Hepatocyte (in vitro differentiated cells): Measurements from ENCODE around the gene KCTD17. TPM values are rescaled to one million over a fixed set of nuclear protein-coding genes. Genes with fewer than 3 reads are reported as not detected.

Experiments used
- DNase-seq: peaks from one replicate; pipeline ENCODE4 v3.0.0-alpha.2; 2016; ENCODE audit warnings: low spot score
- H2AFZ ChIP-seq: fragments of 200-600 bp; sonication (generic); 2 replicates; pipeline ENCODE4 v1.6.0; 2016; ENCODE audit warnings: antibody characterized with exemption, mild to moderate bottlenecking
- H3K27ac ChIP-seq: fragments of 200-600 bp; sonication (generic); 2 replicates; pipeline ENCODE4 v1.5.1; 2016; ENCODE audit warnings: mild to moderate bottlenecking
- H3K27me3 ChIP-seq: fragments of 200-600 bp; sonication (generic); 2 replicates; pipeline ENCODE4 v1.6.1; 2016
- H3K36me3 ChIP-seq: fragments of 200-600 bp; sonication (generic); replicated peaks from 2 replicates; pipeline ENCODE4 v1.5.1; 2016; ENCODE audit warnings: low read depth; ENCODE audit not compliant: insufficient read depth
- H3K4me1 ChIP-seq: fragments of 200-600 bp; sonication (generic); 2 replicates; pipeline ENCODE4 v1.5.1; 2016; ENCODE audit warnings: mild to moderate bottlenecking, moderate library complexity; ENCODE audit not compliant: insufficient read depth
- H3K4me2 ChIP-seq: fragments of 200-600 bp; sonication (generic); 2 replicates; pipeline ENCODE4 v1.6.0; 2016
- H3K4me3 ChIP-seq: fragments of 200-600 bp; sonication (generic); 2 replicates; pipeline ENCODE4 v1.5.1; 2016; ENCODE audit warnings: mild to moderate bottlenecking
- H3K79me2 ChIP-seq: fragments of 200-600 bp; sonication (generic); 2 replicates; pipeline ENCODE4 v1.6.0; 2017; ENCODE audit warnings: mild to moderate bottlenecking
- H3K9me2 ChIP-seq: fragments of 200-600 bp; sonication (generic); replicated peaks from 2 replicates; pipeline ENCODE4 v1.6.0; 2017; ENCODE audit warnings: mild to moderate bottlenecking; ENCODE audit not compliant: insufficient read depth
- H3K9me3 ChIP-seq: fragments of 200-600 bp; sonication (generic); 2 replicates; pipeline ENCODE4 v1.5.1; 2016; ENCODE audit warnings: low read depth, mild to moderate bottlenecking
- H4K20me1 ChIP-seq: fragments of 200-600 bp; sonication (generic); 2 replicates; pipeline ENCODE4 v1.6.0; 2016; ENCODE audit warnings: mild to moderate bottlenecking; ENCODE audit not compliant: insufficient read depth, poor library complexity, severe bottlenecking
- CTCF ChIP-seq: fragments of 200-600 bp; sonication (generic); IDR thresholded peaks from 2 replicates; pipeline ENCODE4 v1.5.1; 2016; ENCODE audit warnings: antibody characterized with exemption, mild to moderate bottlenecking; ENCODE audit not compliant: poor library complexity
- EZH2 ChIP-seq: fragments of 200-600 bp; sonication (generic); IDR thresholded peaks from 2 replicates; pipeline ENCODE4 v1.6.1; 2016; ENCODE audit warnings: antibody characterized with exemption, mild to moderate bottlenecking, borderline replicate concordance
- EZH2phosphoT487 ChIP-seq: fragments of 200-600 bp; sonication (generic); IDR thresholded peaks from one replicate; pipeline ENCODE4 v1.6.1; 2018; ENCODE audit warnings: antibody characterized with exemption, mild to moderate bottlenecking, low read depth, moderate library complexity; ENCODE audit not compliant: unreplicated experiment, severe bottlenecking
- WGBS: methylation state at CpG from one replicate; pipeline ENCODE4 v1.1.6; 2016; ENCODE audit warnings: low lambda C conversion rate; ENCODE audit errors: missing lambda C conversion rate; 5-methylcytosine and 5-hydroxymethylcytosine counted together
- polyA plus RNA-seq: library from polyadenylated mRNA; unstranded; fragments of >200 nt; fragmentation: Nextera tagmentation; extraction: Ambion mirVana; gene quantifications from 2 replicates; pipeline ENCODE4 v1.2.1, GENCODE V29; 2016
- total RNA-seq: library from RNA; depleted of rRNA; stranded (reverse); fragments of >200 nt; gene quantifications from 2 replicates; pipeline ENCODE4 v1.2.3, GENCODE V29; 2014

Gene KCTD17
- total and polyA plus RNA-seq, 2 experiments from 2014 or later: 15.2 to 25.4 TPM

GRCh38 chr22:37075046-37075445, 23.5 kb downstream of the KCTD17 start:
- no peak overlapping the region for H3K4me2 ChIP-seq
- 90% methylated on average over 13 of the region's 17 CpGs for WGBS
- H3K4me3 ChIP-seq: no peak overlapping the region
- no peak overlapping the region for H3K27ac ChIP-seq
- no peaks in the 10 kb centered on the region for H3K4me1 ChIP-seq
- H3K36me3 ChIP-seq: no peaks in the 10 kb centered on the region
- H3K9me2 ChIP-seq: no peaks in the 10 kb centered on the region
- H2AFZ ChIP-seq: no peak overlapping the region
- DNase-seq: no peak
- TF ChIP-seq EZH2phosphoT487: no peak
- H3K79me2 ChIP-seq: no peaks in the 10 kb centered on the region
- H3K9me3 ChIP-seq: no peaks in the 10 kb centered on the region
- H3K27me3 ChIP-seq: peaks cover 5% of the 10 kb centered on the region
- H4K20me1 ChIP-seq: no peaks in the 10 kb centered on the region

GRCh38 chr22:37075822-37076433, 24.4 kb downstream of the KCTD17 start:
- Histone ChIP-seq H3K36me3 (no peaks in the 10 kb centered on the region), H3K27ac (no peak overlapping the region), H3K9me2 (no peaks in the 10 kb centered on the region), H4K20me1 (no peaks in the 10 kb centered on the region), H2AFZ (no peak overlapping the region), H3K4me3 (no peak overlapping the region), H3K4me1 (no peaks in the 10 kb centered on the region), H3K27me3 (no peaks in the 10 kb centered on the region), H3K9me3 (no peaks in the 10 kb centered on the region), H3K79me2 (no peaks in the 10 kb centered on the region), H3K4me2 (no peak overlapping the region)
- 83% methylated on average over 9 of the region's 9 CpGs for whole genome bisulfite sequencing
- DNase-seq: no peak
- TF ChIP-seq EZH2phosphoT487 (no peak), EZH2 (no peak), CTCF (no peak)

DNA sequence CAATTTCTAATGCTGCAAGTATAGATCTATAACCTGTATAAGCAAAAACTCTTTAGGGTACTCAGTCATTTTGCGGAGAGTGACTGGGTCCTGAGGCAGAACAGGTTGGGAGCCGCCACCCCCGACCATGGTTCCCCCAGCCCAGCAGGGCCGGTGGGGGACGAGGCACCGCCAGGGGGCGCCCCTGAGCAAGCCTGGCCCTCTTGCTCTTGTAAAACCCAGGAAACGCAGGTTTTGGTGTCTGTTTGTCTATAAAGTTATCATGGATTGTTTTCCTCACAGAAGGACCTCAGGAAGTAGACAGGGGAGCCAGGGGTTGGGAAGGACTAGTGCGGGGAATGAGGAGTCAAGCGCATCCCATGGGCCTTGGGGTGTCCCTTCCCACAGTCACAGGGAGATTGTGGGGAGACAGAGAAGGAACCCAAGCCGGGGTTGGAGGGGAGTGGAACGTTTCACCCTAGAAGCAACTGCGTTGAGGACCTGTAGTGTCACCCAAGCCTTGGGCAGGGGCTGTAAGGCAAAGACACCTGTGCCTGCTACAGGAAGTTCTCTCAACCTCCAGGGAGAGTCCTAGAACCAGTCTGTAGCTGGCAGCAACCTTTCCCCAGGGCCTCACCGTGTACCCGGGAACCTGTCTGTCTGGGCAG, 26.4 kb downstream of the KCTD17 start:
- Histone ChIP-seq H4K20me1 (no peaks in the 10 kb centered on the region), H3K36me3 (no peaks in the 10 kb centered on the region), H3K9me3 (no peaks in the 10 kb centered on the region), H3K79me2 (no peaks in the 10 kb centered on the region), H3K4me3 (no peak overlapping the region), H2AFZ (no peak overlapping the region), H3K27ac (no peak overlapping the region), H3K4me1 (no peaks in the 10 kb centered on the region), H3K9me2 (no peaks in the 10 kb centered on the region), H3K4me2 (no peak overlapping the region), H3K27me3 (no peaks in the 10 kb centered on the region)
- WGBS: 36% methylated on average over 15 of the region's 15 CpGs
- TF ChIP-seq EZH2phosphoT487 (no peak), CTCF (peak; percentile 97), EZH2 (no peak)
- peak; percentile 78 for DNase-seq

DNA sequence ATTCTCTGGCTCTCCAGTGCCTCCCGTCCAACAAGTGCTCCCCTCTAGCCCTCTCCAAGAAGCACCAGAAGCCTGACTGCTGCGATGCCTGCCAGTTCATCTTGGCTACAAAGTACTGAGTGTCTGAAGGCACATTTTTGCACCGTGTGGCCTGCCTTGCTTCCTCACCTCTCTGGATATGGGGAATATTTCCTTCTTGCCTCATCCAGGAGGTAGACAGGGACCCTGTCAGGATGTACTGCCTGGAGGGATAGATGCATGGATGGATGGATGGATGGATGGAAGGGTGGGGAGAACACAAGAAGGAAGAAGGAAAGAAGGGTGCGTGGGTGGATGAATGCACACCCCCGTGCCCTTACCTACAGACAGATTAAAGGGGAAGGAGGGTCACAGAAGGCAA, 27.6 kb downstream of the KCTD17 start:
- TF ChIP-seq EZH2phosphoT487 (no peak), CTCF (no peak), EZH2 (no peak)

More for the DNA sequence above, 27.6 kb downstream of the KCTD17 start:
- Histone ChIP-seq H3K9me3 (no peaks in the 10 kb centered on the region), H3K27ac (no peak overlapping the region), H3K36me3 (no peaks in the 10 kb centered on the region), H2AFZ (no peak overlapping the region), H3K79me2 (no peaks in the 10 kb centered on the region), H3K27me3 (no peaks in the 10 kb centered on the region), H4K20me1 (no peaks in the 10 kb centered on the region), H3K4me3 (no peak overlapping the region), H3K4me1 (no peaks in the 10 kb centered on the region), H3K4me2 (no peak overlapping the region), H3K9me2 (no peaks in the 10 kb centered on the region)
- 81% methylated on average over 5 of the region's 5 CpGs for WGBS
- DNase-seq: no peak
